DMS153 (cell line): Measurements from ENCODE around the gene PDHX.
"Not testable (repeated sequence)": the region's sequence is repeated elsewhere in the genome, so short reads cannot be mapped to it uniquely, and the experiment has no call there.

Source experiments
- DNase-seq: peaks from one replicate; lab custom pipeline; 2025; lab: John Stamatoyannopoulos, UW

PDHX gene

DNA sequence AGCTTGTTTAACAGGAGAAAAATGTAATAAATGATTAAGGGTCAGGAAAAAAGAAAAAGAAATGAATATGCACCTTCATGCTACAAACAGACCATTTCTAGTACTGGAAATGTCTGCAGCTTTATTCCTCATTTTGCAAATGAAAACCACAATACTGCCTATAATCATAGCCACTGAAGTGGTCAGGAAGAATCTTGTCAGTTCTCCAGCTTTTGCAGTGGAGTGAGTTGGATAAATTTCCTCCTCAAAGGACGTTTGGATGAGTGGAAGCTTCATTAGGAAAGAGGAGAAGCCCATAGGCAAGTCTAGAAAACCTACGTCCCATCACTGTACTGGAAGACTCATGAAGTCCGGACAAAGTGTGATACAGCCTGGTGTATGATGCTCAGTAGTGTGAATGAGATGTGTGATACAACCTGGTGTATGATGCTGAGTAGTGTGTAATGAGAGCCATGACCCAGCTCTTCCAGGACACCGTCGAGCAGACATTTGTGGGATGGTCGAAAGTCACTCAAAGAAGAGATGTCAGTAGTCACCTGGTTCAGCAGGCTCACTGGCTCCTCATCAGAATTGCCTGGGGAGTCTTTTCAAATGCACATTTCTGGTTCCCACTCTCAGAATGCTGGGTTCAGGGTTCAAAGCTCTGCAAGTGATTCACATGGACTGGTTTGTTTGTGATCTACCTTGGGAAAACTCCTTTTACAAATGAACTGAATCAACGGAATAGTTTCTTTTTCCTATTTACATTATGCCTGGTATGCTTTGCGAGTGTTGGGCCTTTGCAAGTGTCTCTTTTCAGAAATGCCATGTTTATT, 101.3 kb downstream of the PDHX start:
- no peak for DNase-seq

DNA sequence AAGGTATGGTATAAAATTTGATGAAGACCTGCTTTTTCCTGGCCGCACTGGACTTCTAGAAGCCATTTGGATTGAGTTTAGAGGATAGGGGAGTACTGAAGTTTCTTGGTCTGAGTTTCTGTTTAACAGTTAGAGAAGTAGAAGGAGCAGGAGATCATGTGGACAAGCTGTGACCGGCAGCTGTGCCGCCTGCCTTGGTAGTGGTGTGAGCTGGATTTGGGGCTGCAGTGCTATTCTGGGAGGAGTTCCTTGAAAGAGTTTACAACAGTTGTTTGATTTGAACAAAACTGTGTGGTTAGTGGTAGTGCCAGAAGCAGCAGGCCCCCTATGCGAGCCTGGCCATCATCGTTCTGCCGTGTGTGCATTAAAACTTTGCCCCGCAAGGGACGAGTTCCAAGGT, 105.2 kb downstream of the PDHX start:
- DNase-seq: no peak

DNA sequence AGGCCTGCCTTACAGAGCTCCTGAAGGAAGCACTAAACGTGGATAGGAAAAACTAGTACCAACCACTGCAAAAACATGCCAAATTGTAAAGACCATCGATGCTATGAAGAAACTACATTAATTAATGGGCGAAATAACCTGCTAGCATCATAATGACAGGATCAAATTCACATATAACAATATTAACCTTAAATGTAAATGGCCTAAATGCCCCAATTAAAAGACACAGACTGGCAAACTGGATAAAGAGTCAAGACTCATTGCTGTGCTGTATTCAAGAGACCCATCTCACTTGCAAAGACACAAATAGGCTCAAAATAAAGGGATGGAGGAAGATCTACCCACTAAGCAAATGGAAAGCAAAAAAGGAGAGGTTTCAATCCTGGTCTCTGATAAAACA, 107.5 kb downstream of the PDHX start:
- DNase-seq: not testable (repeated sequence)

DNA sequence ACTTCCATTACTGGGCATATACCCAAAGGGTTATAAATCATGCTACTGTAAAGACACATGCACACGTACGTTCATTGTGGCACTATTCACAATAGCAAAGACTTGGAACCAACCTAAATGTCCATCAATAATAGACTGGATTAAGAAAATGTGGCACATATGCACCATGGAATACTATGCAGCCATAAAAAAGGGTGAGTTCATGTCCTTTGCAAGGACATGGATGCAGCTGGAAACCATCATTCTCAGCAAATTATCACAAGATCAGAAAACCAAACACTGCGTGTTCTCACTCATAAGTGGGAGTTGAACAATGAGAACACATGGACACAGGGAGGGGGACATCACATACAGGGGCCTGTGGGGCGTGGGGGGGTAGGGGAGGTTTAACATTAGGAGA, 111.6 kb downstream of the PDHX start:
- not testable (repeated sequence) for DNase-seq

DNA sequence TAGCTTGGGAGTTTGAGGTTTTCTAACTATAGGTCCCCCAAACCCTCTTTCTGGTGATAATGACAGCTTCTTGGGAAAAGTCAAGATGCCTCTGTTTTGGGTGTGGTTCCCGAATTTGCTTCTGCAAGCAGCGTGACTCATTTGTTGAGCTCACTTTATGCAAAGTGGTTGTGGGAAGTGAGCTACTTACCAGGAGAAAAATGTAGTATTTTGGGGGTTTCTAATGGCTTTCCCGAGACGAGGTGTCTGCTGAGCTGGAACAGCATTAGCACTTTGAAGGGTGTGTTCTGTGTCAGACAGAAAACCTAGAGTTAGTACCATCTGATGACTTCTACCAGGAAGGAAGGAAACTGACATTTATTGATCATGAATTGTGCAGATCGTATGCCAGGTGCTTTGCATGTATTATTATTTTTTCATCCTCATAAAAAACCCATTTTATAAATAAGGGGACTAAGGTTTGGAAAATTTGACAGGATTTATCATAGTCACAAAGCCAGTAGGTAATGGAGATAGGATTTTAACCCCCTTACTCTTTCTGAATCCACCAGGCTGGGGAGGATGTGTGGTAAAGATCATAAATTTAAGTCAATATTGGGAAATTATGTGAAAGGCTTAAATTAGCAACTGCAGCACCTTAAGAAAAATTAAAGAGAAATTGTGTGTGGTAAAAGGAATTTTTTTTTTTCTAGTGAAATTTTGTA, 113.7 kb downstream of the PDHX start:
- DNase-seq: no peak

DNA sequence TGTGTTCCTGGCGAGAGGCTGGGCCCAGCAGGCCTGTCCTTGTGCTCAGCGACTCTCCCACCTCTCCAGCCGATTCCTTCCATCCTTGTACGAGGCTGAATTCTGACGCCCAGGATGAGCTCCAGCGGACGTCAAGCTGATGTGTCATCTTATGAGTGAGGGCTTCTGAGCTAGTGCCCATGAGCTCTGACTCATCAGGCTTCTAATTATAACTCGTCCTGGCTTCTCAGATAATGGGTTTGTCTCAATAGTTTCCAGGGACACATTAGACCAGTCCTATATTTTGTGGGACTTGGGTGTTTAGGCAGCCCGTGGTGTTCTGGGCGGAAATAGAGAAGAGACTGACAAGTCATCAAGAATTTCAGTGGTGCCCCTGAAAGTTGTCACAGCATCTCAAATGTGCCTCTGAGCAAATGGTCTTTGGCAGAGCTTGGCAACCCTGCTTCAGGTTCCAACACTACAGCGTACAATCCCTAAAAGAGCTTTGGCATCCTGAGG, 114.3 kb downstream of the PDHX start:
- no peak for DNase-seq

DNA sequence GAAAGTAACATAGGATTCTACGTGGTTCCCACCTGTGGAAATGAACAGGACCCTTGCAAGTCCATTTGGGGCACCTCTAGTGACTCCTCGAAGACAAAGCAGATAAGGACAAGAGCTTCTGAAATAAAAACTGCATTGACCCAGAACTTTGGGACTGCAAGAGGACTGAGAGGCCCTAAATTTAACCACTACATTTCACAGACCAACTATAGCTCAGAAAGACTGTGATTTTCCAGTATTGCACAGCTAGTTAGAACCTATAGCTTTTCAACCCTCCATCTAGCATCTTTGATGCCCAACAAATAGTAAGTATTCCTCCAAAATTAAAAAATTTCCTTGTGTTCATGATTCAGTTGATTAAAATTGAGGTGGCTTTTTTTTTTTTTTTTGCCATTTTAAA, 114.9 kb downstream of the PDHX start:
- DNase-seq: no peak

DNA sequence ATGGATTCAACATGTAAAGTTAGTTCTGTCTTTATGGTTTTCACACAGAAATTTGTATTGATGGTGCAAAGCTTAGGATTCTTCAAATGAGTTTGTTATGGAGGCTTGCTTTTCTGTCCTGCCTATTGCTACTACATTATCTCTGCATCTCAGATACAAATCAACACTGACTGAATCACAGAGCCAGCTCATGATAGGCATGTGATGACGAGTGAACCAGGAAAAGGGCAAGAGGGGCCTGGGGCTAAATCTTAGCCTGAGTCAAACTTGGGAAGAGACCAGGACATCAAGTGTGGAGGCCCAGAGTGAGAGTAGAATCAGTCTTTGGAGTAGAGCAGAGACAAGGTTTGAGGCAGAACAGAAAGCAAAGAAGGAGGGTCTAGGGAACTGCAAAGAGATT, 115.4 kb downstream of the PDHX start:
- no peak for DNase-seq

DNA sequence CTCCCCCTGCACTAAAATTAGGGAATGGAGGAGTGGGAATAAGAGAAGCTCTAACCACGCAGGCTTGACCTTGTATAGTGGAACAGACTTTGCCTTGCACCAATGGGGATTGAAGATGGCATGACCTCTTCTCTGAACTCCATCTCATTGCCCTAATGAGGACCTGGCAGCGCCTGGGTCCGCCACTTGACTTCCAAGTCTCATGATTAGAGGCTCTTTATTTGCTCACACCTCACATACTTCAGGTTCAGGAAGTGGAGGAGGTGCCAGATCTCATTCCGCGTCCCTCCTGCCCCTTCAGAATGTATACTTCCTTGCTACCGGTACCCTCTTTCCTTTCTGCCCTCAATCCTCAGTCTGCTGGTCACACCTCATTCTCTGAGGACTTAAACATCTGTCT, 116.6 kb downstream of the PDHX start:
- DNase-seq: no peak

DNA sequence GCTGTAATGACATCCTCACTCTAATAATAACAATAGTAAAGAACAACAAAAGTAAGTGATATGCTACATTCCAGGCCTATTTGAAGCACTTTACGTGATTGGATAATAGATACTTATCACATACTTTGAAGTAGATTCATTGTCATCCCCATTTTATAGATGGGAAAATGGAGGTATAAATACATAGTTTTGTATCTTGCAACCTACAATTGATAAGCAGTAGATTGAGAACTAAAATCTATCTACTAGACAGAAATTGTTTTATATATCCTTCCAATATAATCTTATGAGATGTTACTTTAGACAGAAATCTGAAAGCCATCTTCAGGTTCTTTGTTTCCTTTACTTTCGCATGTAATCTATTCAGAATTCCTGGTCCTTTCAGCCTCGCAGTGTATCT, 118.0 kb downstream of the PDHX start:
- DNase-seq: no peak

DNA sequence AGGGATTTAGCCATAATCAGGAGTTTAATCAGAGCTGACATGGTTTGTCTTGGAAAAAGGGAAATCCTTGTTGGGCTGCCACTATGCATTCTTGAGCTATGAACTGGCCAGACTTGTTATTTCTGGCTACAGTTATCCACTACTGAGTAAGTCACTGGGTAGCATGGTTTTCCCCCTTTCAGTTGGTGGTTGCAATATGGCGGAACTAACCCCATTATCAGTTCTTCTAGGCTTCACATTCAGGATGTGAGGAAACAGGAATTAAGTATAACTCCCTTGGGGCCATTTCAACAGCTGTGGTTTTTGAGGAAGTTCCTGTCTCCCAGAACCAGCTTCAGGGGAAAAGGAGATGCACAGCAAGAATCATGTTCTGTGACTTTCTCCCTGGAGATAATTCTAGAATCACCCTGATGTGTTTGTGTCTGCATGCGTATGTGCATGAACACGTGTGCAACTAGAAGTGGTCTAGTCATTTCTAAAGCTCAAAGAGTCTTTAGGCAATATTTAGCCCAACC, 119.5 kb downstream of the PDHX start:
- DNase-seq: peak; percentile 7

DNA sequence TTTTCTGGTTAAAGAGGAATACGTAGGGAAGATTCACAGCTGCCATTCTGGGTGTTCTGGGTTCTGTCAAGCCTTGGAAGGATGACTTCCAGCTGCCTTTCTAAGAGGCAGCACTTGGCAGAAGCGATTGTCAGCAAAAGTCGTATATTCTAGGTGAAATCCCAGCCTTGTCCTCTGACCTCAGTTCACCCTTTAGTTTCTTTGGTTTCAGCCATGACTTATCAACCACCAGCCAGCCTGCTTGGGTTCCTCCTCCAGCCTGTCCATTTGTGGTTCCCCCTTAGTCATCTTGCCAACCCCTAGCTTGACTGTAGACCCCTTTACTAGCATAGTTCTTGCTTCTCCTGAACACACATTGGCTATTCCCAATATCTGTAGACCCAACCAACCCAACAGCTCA, 120.2 kb downstream of the PDHX start:
- DNase-seq: no peak

DNA sequence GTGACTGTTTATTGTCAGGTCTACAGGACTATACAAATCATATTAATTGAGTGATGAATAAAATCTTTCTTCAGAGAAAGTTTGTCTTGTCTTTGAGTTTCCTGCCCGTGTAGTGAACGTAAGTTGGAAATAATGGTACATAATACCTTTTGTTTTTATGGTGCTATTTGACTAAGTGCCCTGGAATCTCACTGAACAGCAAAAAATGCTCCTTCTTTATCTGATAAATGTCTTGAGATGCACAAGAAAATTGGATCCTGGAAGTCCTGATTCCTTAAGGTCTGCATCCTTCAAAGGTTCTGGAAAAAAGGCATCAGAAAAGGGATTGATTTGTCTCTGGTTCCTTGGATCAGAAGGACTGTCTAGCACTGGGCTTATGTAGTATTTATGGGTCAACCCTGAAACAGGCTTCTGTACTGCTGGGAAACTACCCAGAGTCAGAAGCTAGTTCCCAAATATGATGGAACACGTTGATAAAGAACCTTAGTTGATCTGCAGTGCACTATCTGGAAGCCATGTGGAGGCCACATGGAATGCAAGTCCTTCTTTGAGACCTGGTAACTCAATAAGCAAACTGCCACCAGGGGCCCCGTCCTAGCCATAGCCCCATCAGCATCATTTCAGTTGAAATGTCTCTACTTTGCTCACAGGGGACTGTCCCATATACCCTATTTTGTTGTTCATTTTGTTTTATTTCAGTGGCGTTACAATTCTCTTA, 122.0 kb downstream of the PDHX start:
- no peak for DNase-seq

DNA sequence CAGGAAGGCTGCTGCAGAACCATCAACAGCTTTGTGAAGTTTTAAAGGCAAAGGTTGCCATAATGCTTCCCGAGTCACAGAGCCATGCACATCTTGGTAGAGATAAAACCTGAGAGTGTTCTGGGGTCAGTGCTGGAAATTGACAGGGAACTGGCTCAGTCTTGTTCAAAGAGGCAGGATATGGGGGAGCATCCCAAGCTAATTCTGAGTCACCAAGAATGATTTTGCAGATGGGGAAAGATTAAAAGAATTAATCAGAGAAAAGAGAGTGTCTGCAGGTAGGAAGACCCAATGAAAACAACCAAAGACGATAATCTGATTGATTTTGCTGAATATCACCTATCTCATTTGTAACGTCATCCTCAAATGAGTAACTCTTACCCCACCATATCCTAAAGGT, 122.7 kb downstream of the PDHX start:
- no peak for DNase-seq

DNA sequence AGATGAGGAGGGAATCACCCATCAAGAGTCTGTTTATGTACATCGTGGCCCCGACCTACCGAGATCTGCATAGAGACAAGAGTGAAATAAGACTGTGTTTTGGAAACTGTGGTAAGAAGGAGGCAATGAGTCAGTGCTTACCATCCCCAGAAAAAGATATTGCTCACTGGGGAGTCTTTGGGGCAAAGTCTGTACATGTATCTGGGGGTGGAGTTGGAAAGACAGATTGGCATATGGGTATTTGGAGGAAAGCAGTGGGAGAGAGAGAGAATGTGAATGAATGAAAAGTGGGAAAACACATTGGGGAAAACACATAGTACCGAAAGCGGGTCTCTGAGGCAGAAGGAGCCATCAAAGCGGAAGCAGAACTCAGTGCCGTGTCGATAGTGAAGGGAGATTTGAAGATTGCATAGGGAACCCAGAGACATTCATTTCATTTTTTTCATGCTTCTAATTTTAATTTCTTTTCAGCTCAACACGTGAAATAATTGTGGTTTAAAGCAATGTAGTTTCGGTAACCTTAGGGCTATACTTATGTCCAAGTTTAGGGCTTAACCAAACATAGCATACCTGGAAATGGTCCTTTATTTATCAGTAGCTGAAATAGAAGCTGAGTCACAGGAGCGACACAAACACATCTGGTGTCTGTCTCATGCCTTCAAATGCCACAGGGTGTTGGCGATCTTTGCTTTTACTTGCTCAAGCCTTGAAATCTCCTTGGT, 124.0 kb downstream of the PDHX start:
- no peak for DNase-seq

DNA sequence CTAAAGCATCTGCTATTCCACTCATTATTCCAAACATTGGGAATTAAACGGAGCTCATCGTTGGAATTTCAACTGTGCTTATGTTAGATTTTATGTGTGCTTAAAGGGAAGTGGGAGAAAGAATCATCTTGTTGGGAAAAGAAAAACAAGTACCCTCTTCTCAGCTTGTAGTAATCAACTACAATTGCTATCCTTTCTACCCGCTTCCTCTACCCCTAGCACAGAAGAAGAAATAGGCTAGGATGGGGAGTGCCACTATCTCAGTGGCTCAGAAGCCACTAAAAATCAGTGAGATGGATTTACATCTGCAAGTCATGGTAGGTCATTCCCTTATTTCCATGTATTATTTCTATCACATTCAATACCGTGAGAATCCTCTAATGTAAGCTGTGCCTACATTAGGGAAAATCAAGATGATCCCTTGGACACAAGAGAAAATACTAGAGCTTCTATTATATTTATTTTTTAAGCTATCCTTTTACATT, 124.7 kb downstream of the PDHX start:
- DNase-seq: no peak

DNA sequence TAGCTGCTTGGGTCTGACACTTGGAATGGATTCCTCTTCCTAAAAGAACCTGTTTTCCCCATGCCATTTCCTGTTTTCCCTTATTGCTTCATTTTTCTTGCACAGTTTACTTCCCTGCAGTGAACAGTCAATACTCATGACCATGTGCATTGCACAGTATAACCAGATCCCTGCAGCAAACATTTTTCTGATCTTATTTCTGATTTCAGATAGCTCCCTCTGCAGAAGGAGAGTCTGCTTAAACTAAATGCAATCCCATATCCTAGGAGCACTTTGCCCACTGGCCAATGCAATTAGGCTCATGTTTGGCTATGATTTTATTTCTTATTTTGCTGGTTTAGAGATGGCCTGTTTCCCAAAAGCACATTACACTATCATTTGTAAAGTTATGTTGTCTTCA, 125.8 kb downstream of the PDHX start:
- DNase-seq: no peak

DNA sequence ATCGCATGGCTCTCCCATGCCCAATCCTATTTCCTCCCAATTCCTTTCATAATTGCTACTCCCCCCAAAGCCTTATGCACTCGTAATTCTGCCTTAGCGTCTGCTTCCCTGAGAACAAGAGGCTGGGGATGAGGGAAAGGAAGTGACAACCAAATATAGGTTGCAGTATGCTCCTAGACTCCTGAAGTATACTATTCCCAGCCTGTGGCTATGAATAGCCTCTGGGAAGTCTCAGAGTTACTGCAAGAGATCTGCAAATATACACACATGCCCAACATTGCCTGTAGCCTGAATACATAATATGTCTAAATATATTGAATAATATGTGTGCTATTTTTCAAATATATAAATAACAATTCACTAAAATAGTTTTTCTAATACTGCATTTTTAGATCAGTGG, 126.5 kb downstream of the PDHX start:
- no peak for DNase-seq

DNA sequence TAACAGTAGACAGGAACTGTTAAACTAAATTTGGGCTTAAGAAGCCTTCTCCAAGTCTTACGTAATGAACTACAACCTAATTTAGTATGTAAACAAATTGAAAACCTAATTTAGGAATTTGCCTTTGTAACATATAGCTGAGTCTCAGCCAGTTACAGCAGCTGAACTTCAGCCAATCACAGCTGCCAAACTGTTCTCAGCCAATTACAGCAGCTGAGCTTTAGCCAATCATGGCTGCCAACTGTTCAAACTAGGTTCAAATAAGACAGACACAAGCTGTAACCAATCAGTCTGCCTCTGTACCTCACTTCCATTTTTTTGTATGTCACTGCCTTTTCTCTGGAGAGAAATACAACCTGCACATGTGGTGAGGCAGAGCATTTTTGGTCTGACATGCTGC, 127.5 kb downstream of the PDHX start:
- DNase-seq: no peak

DNA sequence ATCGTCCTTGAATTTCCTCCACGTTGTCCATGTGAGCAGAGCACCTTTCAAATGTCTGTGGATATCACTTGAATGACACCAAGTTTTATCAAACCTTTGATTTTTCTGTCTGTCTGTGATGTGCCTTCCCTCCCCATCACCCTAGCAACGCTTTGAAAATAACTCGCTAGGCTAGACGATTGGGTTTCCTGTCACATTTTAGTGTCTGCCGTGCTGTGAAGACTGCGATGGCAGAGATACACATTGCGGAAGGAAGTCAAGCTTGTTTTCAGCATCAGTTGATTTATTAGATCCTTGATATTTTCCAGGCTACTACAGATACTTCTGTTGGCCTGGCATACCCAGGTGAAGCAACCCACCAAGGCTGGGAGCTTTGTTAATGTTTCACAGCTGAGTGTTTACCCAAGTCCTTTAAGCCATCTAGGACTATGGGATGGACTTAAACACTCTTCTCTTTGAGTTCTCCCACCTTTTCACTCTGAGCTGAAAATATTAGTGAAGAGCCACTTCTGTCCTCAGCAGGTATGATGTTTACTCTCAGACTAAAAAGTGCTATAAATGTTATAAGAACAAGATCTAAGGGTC, 128.9 kb downstream of the PDHX start:
- DNase-seq: peak; percentile 89
